Sigmoid colon (tissue), 7 donors: Measurements from ENCODE around the gene STK24. TPM values are rescaled to one million over a fixed set of nuclear protein-coding genes. Genes with fewer than 3 reads are reported as not detected.

Source experiments
- DNase-seq: peaks from one replicate; pipeline ENCODE4 v3.0.0-alpha.2; 2019
- H3K27ac ChIP-seq, 4 donors: fragments of 200-600 bp; sonication (generic); one replicate each; pipeline ENCODE4 v1.5.1; 2016 to 2019; ENCODE audit warnings: mild to moderate bottlenecking in 1 of 4
- H3K27me3 ChIP-seq, 3 donors: fragments of 200-600 bp; sonication (generic); one replicate each; pipeline ENCODE4 v1.5.1; 2019; ENCODE audit warnings: mild to moderate bottlenecking in 1 of 3
- H3K36me3 ChIP-seq, 4 donors: fragments of 200-600 bp; sonication (generic); one replicate each; pipeline ENCODE4 v1.5.1; 2016 to 2019
- H3K4me1 ChIP-seq, 4 donors: fragments of 200-600 bp; sonication (generic); one replicate each; pipeline ENCODE4 v1.5.1; 2017 to 2019
- H3K4me3 ChIP-seq, 4 donors: fragments of 200-600 bp; sonication (generic); one replicate each; pipeline ENCODE4 v1.5.1; 2017 to 2019; ENCODE audit warnings: mild to moderate bottlenecking in 2 of 4, moderate library complexity in 1 of 4
- H3K9me3 ChIP-seq, 4 donors: fragments of 200-600 bp in 3 of 4; sonication (generic) in 3 of 4; one replicate each; pipeline versions ENCODE4 v1.5.1 to v1.6.1; 2013 to 2019
- EP300 ChIP-seq, 4 donors: sonication (generic); formaldehyde crosslinking; IDR thresholded peaks; one replicate each; pipeline ENCODE4 v1.6.1; 2017; ENCODE audit warnings: antibody characterized with exemption in 4 of 4
- POLR2A ChIP-seq, 2 donors: fragments of 450-650 bp; IDR thresholded peaks; one replicate each; pipeline ENCODE4 v1.6.1; 2016; ENCODE audit warnings: antibody characterized with exemption in 2 of 2, mild to moderate bottlenecking in 2 of 2, moderate library complexity in 2 of 2
- POLR2AphosphoS5 ChIP-seq, 4 donors: sonication (generic); formaldehyde crosslinking; IDR thresholded peaks; one replicate each; pipeline ENCODE4 v1.6.1; 2017; ENCODE audit warnings: antibody characterized with exemption in 4 of 4
- WGBS, 2 donors: extraction: QIAGEN DNeasy Blood & Tissue Kit; methylation state at CpG; one replicate each; pipeline ENCODE4 v1.1.7; 2013; 5-methylcytosine and 5-hydroxymethylcytosine counted together
- intact Hi-C: fragments of 100-400 bp; cut with DNase I; formaldehyde crosslinking; loops from one replicate; pipeline ENCODE4 v1.15.1; 2023
- polyA plus RNA-seq, 3 donors: library from polyadenylated mRNA; stranded (reverse); fragments of 200-250 nt; gene quantifications; one replicate each; pipeline ENCODE4 v1.2.3, GENCODE V29; 2013
- total RNA-seq, 4 donors: library from RNA; depleted of rRNA; stranded (reverse); fragments of >200 nt; gene quantifications; one replicate each; pipeline ENCODE4 v1.1.0, GENCODE V29; 2016
- TF ChIP-seq, protein P1 (sequence below), 4 experiments: fragments of 450-650 bp in 3 of 4; fragments of 200-600 bp in 1 of 4; IDR thresholded peaks; one replicate each; pipeline ENCODE4 v1.5.1; 2016 to 2019; ENCODE audit warnings: antibody characterized with exemption in 4 of 4, mild to moderate bottlenecking in 3 of 4, moderate library complexity in 2 of 4
- donor health status: healthy with polysubstance abuse.
- donor health status: Bipolar disorder and iron deficiency.
- donor health status: healthy.

Gene STK24
- total and polyA plus RNA-seq, 7 donors: 59.7 to 200 (median 78.9) TPM

- Histone ChIP-seq H3K36me3 (no peaks in the 10 kb centered on the region), H3K27ac (no peak overlapping the region), H3K4me3 (no peak overlapping the region), H3K27me3 (no peaks in the 10 kb centered on the region), H3K4me1 (peaks cover 0 to 84% (median 71%) of the 10 kb centered on the region in 4 donors), H3K9me3 (no peaks in the 10 kb centered on the region)
- WGBS, 2 donors: 77 to 89% methylated on average over 4 of the region's 4 CpGs
- no peak for DNase-seq
- TF ChIP-seq POLR2A (IDR thresholded peaks at IDR 0.05) (no peak), POLR2AphosphoS5 (IDR thresholded peaks at IDR 0.05) (no peak), EP300 (IDR thresholded peaks at IDR 0.05) (no peak)
- TF ChIP-seq, protein P1, sequence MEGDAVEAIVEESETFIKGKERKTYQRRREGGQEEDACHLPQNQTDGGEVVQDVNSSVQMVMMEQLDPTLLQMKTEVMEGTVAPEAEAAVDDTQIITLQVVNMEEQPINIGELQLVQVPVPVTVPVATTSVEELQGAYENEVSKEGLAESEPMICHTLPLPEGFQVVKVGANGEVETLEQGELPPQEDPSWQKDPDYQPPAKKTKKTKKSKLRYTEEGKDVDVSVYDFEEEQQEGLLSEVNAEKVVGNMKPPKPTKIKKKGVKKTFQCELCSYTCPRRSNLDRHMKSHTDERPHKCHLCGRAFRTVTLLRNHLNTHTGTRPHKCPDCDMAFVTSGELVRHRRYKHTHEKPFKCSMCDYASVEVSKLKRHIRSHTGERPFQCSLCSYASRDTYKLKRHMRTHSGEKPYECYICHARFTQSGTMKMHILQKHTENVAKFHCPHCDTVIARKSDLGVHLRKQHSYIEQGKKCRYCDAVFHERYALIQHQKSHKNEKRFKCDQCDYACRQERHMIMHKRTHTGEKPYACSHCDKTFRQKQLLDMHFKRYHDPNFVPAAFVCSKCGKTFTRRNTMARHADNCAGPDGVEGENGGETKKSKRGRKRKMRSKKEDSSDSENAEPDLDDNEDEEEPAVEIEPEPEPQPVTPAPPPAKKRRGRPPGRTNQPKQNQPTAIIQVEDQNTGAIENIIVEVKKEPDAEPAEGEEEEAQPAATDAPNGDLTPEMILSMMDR (IDR thresholded peaks at IDR 0.05): no peak
- intact Hi-C loops: no loop called here
These were observed 8.0 kb downstream of the STK24 start for GRCh38 chr13:98568918-98569317.

DNA sequence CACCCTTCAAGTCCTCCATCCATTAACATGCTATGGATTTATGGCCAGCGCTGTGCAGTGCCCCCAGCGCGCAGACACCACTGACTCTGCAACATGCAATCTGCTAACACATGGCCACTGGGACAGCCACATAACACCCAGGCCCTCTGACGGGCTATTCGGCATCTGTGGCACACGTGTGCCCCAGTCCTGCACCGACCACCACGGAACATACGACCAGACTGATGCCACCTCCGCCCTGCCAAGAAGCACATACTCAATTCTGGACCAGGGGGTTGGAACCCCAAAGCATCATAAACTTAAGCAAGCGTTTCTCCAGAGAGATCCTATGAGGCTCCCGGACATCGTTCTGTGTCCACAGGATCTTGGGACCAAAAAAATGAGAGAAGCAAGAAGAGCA, 9.8 kb downstream of the STK24 start:
- peaks cover 0 to 89% (median 65%) of the 10 kb centered on the region in 4 donors for H3K4me1 ChIP-seq
- WGBS, 2 donors: 94 to 95% methylated on average over 13 of the region's 13 CpGs

GRCh38 chr13:98565726-98566565, 11.0 kb downstream of the STK24 start:
- Histone ChIP-seq H3K36me3 (no peaks in the 10 kb centered on the region), H3K27me3 (no peaks in the 10 kb centered on the region), H3K4me1 (peaks cover 0 to 86% (median 61%) of the 10 kb centered on the region in 4 donors), H3K4me3 (no peak overlapping the region), H3K27ac (peak overlapping the region; percentile 55 to 70 (median 61)), H3K9me3 (no peaks in the 10 kb centered on the region)
- 17 to 47% methylated on average over 18 of the region's 18 CpGs for WGBS, 2 donors
- peak; percentile 68 for DNase-seq
- TF ChIP-seq EP300 (IDR thresholded peaks at IDR 0.05) (no peak), POLR2AphosphoS5 (IDR thresholded peaks at IDR 0.05) (peak in 1 of 4 donors; percentile 20), POLR2A (IDR thresholded peaks at IDR 0.05) (peak in 1 of 2 donors; percentile 41)
- TF ChIP-seq, protein P1 (IDR thresholded peaks at IDR 0.05): no peak
- intact Hi-C loops: no loop called here

More for the DNA sequence above, 9.8 kb downstream of the STK24 start:
- peak; percentile 47 for DNase-seq
- TF ChIP-seq POLR2AphosphoS5 (IDR thresholded peaks at IDR 0.05) (no peak), POLR2A (IDR thresholded peaks at IDR 0.05) (no peak), EP300 (IDR thresholded peaks at IDR 0.05) (no peak)
- TF ChIP-seq, protein P1 (IDR thresholded peaks at IDR 0.05): no peak
- Histone ChIP-seq H3K36me3 (no peaks in the 10 kb centered on the region), H3K27ac (peak overlapping the region in 1 of 4 donors; percentile 63), H3K27me3 (no peaks in the 10 kb centered on the region), H3K9me3 (no peaks in the 10 kb centered on the region), H3K4me3 (no peak overlapping the region)
- intact Hi-C loops: no loop called here

- Histone ChIP-seq H3K27me3 (no peaks in the 10 kb centered on the region), H3K27ac (peak overlapping the region in 2 of 4 donors; percentile 59 to 63), H3K4me1 (peaks cover 0 to 86% (median 62%) of the 10 kb centered on the region in 4 donors), H3K4me3 (no peak overlapping the region), H3K9me3 (no peaks in the 10 kb centered on the region), H3K36me3 (no peaks in the 10 kb centered on the region)
- intact Hi-C loops: no loop called here
- peak; percentile 50 for DNase-seq
- TF ChIP-seq POLR2A (IDR thresholded peaks at IDR 0.05) (no peak), POLR2AphosphoS5 (IDR thresholded peaks at IDR 0.05) (no peak), EP300 (IDR thresholded peaks at IDR 0.05) (no peak)
- TF ChIP-seq, protein P1 (IDR thresholded peaks at IDR 0.05): no peak
- 77 to 90% methylated on average over 9 of the region's 9 CpGs for WGBS, 2 donors
These were observed 12.7 kb downstream of the STK24 start for GRCh38 chr13:98564204-98564603.
